GM18951 (cell line): Measurements from ENCODE around the gene ADAM33.

Experiments used
- POLR2A ChIP-seq: IDR thresholded peaks from 4 replicates; pipeline ENCODE4 v1.6.1; 2011; ENCODE audit warnings: mild to moderate bottlenecking; ENCODE audit not compliant: insufficient read length, insufficient read depth; ENCODE audit errors: extremely low read depth
- in situ Hi-C: fragments of 300-500 bp; cut with MboI; formaldehyde crosslinking; loops from one replicate; pipeline ENCODE4 v1.12.0; 2022; ENCODE audit warnings: low sequenced_read_pairs, mixed read lengths, inconsistent platforms; ENCODE audit not compliant: unreplicated experiment

ADAM33 gene

DNA sequence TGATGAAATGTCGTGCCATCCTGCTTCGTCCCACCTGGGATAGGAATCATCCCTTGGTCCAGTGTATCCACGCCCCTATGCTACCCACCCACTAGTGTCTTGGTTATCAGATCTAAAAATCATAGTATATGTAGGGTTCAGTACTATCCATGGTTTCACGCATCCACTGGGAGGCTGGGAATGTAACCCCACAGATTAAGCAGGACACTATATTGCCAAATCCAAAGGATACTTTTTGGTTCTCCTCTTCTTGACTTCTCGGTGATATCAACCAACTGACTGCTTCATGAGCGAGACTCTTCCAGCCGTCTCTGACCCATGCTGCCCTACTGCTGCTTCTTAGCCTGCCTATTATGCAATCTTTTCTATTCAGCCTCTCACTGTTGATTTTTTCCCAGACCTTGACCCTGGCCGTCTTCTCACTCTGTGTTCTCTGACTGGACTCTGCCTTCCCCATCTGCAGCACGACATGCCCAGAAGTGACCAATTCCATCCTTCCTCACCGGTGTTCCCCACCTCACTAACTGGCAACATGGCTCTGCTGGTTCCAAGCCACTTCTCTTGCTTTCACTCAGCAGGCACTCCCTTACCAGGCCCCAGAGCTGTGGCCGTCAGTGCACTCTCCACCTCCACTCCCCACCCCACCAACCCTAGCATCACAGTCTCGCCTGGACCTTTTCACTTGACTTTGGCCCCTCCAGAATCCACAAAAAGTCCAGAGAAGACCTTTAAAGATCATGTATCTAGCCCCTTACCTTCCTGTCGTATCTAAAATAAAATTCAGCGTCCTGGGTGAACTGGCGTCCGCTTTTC is 53.1 kb downstream of the ADAM33 start:
- no peak for TF ChIP-seq POLR2A
- in situ Hi-C loops: no loop called here

DNA sequence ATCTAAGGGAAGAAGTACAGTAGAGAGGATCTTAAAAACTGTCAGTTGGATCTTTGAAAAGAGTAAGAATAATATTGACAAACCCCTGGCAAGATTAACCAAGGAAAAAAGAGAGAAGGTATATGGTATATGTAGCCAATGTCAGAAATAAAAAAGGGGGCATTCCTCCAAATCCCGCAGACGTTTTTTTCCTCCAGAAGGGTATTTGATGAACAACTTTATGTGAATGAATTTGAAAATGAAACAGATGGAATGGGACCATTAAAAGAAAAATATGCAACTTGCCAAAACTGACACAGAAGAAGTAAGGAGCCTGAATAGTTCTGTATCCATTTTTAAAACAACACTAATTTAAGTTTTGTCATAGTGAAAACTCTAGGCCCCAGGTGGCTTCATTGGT is 54.3 kb downstream of the ADAM33 start:
- in situ Hi-C loops: no loop called here
- TF ChIP-seq POLR2A: no peak

DNA sequence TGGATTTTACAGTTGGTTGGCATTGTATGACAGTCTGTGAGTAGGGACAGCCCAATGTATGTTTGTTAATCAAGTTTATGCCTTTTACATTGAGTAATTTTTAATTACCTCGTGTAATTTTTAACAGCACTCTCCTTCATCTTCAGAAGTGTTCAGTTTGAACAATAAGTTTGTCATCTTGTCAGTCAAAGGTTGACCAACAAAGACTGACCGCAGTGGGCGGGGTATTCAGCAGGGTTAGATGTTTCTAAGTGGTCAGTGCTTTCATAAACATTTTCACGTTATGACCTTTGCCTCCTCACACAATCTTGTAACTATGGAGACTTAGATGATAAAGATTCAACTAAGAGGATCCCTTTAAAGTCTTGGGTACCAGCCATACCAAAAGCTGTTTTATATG is 59.4 kb downstream of the ADAM33 start:
- TF ChIP-seq POLR2A: no peak

DNA sequence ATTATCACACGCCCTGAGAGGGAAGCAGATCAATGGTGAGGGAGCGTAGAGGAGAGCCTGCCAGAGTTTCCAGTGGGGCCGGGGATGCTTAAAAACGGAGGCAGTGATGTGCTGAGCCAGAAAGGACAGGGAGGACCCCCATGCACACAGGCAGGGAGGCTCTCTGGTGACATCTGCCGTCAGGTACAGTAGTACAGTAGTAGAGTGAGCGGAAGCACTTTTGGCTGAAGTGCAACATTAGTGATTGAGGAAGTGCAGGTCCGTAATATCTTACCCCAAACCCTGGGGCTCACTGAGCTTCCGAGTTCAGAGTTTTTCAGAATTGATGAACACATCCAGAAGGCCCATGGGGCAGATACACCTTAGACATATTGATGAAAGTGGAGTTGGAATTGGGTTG is 60.7 kb downstream of the ADAM33 start:
- TF ChIP-seq POLR2A: no peak
- in situ Hi-C loops: no loop called here

More for the DNA sequence above, 59.4 kb downstream of the ADAM33 start:
- in situ Hi-C loops: no loop called here
